ENCODE measurements around the gene MGMT. TPM values are rescaled to one million over a fixed set of nuclear protein-coding genes. Genes with fewer than 3 reads are reported as not detected.

Gene MGMT
- total and polyA plus RNA-seq, 9 donors, result 4.5 to 53.3 (median 25.4) TPM

- no peak for DNase-seq
- 77 to 97% (median 92%) methylated on average over 3 of the region's 3 CpGs for WGBS, 3 donors
Measured at GRCh38 chr10:129617768-129618167, 150.7 kb downstream of the MGMT start.

GRCh38 chr10:129621062-129621461, 154.0 kb downstream of the MGMT start:
- 82 to 90% (median 88%) methylated on average over 7 of the region's 7 CpGs for WGBS, 3 donors

More at GRCh38 chr10:129617768-129618167, 150.7 kb downstream of the MGMT start:
- Histone ChIP-seq H3K27ac (no peak overlapping the region), H3K27me3 (no peaks in the 10 kb centered on the region), H3K4me1 (ENCODE audit: insufficient read depth) (peaks cover 9% of the 10 kb centered on the region), H3K4me3 (no peak overlapping the region), H3K9me3 (peaks cover 0 to 2% of the 10 kb centered on the region in 2 donors), H3K36me3 (no peaks in the 10 kb centered on the region)
- no peak for TF ChIP-seq POLR2A (IDR thresholded peaks at IDR 0.05)
- no peak for TF ChIP-seq CTCF (IDR thresholded peaks at IDR 0.05)
- no peak for TF ChIP-seq EP300 (IDR thresholded peaks at IDR 0.05)
- intact Hi-C loops (cut with DNase I), result no loop called here

GRCh38 chr10:129621693-129622092, 154.7 kb downstream of the MGMT start:
- no peaks in the 10 kb centered on the region for H3K4me1 ChIP-seq (ENCODE audit: insufficient read depth)
- no peak overlapping the region for H3K4me3 ChIP-seq
- DNase-seq, result no peak
- 65 to 93% (median 66%) methylated on average over 2 of the region's 2 CpGs for WGBS, 3 donors
- peaks cover 0 to 2% of the 10 kb centered on the region in 2 donors for H3K9me3 ChIP-seq
- H3K27me3 ChIP-seq, result no peaks in the 10 kb centered on the region
- TF ChIP-seq CTCF (IDR thresholded peaks at IDR 0.05) (no peak), POLR2A (IDR thresholded peaks at IDR 0.05) (no peak), EP300 (IDR thresholded peaks at IDR 0.05) (no peak)
- no peaks in the 10 kb centered on the region for H3K36me3 ChIP-seq
- H3K27ac ChIP-seq, result no peak overlapping the region
- intact Hi-C loops (cut with DNase I), result no loop called here

More at GRCh38 chr10:129621062-129621461, 154.0 kb downstream of the MGMT start:
- no peaks in the 10 kb centered on the region for H3K27me3 ChIP-seq
- peaks cover 0 to 2% of the 10 kb centered on the region in 2 donors for H3K9me3 ChIP-seq
- no peak overlapping the region for H3K27ac ChIP-seq
- no peak overlapping the region for H3K4me3 ChIP-seq
- intact Hi-C loops (cut with DNase I), result no loop called here
- no peaks in the 10 kb centered on the region for H3K36me3 ChIP-seq
- no peak for DNase-seq
- no peak for TF ChIP-seq CTCF (IDR thresholded peaks at IDR 0.05)
- no peak for TF ChIP-seq POLR2A (IDR thresholded peaks at IDR 0.05)
- no peak for TF ChIP-seq EP300 (IDR thresholded peaks at IDR 0.05)
- H3K4me1 ChIP-seq (ENCODE audit: insufficient read depth), result no peaks in the 10 kb centered on the region

GRCh38 chr10:129622291-129622690, 155.2 kb downstream of the MGMT start:
- peaks cover 0 to 2% of the 10 kb centered on the region in 2 donors for H3K9me3 ChIP-seq
- intact Hi-C loops (cut with DNase I), result no loop called here
- H3K27me3 ChIP-seq, result no peaks in the 10 kb centered on the region
- WGBS, 3 donors, result 89 to 92% (median 91%) methylated on average over 3 of the region's 3 CpGs
- H3K36me3 ChIP-seq, result no peaks in the 10 kb centered on the region
- no peak overlapping the region for H3K4me3 ChIP-seq
- no peak for DNase-seq
- no peak for TF ChIP-seq POLR2A (IDR thresholded peaks at IDR 0.05)
- no peak for TF ChIP-seq EP300 (IDR thresholded peaks at IDR 0.05)
- no peak for TF ChIP-seq CTCF (IDR thresholded peaks at IDR 0.05)
- no peak overlapping the region for H3K27ac ChIP-seq
- H3K4me1 ChIP-seq (ENCODE audit: insufficient read depth), result peaks cover 2% of the 10 kb centered on the region

Data from ovary (tissue), 9 donors.